Brain microvascular endothelial cell (primary cell): ENCODE results near the gene TMX1.

Source experiments
- DNase-seq: peaks from one replicate; pipeline ENCODE4 v3.0.0-alpha.2; 2020
- H3K27ac ChIP-seq: fragments of 250-450 bp; sonication (Bioruptor Pico); 2 replicates; pipeline ENCODE4 v1.5.1; 2020; ENCODE audit warnings: mild to moderate bottlenecking, moderate library complexity
- H3K27me3 ChIP-seq: fragments of 250-450 bp; sonication (Bioruptor Pico); replicated peaks from 2 replicates; pipeline ENCODE4 v1.5.1; 2020; ENCODE audit warnings: mild to moderate bottlenecking
- H3K36me3 ChIP-seq: fragments of 250-450 bp; sonication (Bioruptor Pico); replicated peaks from 2 replicates; pipeline ENCODE4 v1.5.1; 2020; ENCODE audit warnings: mild to moderate bottlenecking
- H3K4me3 ChIP-seq: 2 replicates; pipeline ENCODE4 v1.5.1; 2011; ENCODE audit warnings: low read depth, mild to moderate bottlenecking, control low read depth, low read length, moderate library complexity
- CTCF ChIP-seq: IDR thresholded peaks from 2 replicates; pipeline ENCODE4 v1.5.1; 2011; ENCODE audit warnings: low read depth, mild to moderate bottlenecking, moderate library complexity, low read length, control low read depth, inconsistent platforms; ENCODE audit errors: missing control alignments
- in situ Hi-C: cut with HindIII; loops from 2 replicates; pipeline ENCODE4 v1.10.0; 2017; ENCODE audit warnings: low sequenced_read_pairs, low pct_ligation_motif_present

The TMX1 gene

DNA sequence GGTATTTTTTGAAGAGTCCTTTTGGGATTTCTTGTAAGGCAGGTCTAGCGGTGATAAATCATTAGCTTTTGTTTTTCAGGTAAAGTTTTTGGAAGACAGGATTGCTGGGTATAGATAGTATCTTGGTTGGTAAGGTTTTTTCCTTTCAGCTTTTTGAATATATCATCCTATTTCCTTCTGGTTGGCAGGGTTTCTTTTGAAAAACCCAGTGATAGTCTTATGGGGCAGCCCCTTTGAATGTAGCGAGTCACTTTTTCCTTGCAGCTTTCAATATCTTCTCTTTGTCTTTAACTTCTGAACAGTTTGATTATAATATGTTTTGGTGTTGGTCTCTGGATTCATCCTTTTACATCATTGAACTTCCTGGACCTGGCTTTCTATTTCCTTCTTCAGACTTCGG is 20.2 kb downstream of the TMX1 start:
- no peak overlapping the region for H3K27ac ChIP-seq
- H3K36me3 ChIP-seq: peaks cover 4% of the 10 kb centered on the region
- no peak for DNase-seq
- no peak overlapping the region for H3K4me3 ChIP-seq
- no peaks in the 10 kb centered on the region for H3K27me3 ChIP-seq
- TF ChIP-seq CTCF: no peak
- in situ Hi-C loops: no loop called here

DNA sequence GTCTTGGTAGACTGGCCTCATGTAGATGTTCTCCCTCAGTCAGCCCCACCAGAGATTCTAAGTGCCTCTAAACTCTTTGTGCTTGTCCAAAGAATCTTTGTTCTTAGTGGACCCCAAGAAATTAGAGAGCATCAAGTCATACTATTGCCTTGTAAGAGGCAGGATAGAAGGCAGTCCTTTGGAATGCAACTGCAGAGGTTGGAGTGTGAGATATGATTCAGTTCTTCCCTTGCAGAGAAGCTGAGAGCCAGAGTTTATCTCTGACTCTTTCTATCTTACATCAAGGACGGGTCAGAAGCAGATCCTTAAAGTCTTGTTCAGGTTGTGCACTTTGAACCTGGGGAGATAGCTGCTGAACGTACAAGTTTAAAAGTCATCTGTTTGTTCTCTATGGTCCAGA is 21.1 kb downstream of the TMX1 start:
- DNase-seq: no peak
- Histone ChIP-seq H3K4me3 (no peak overlapping the region), H3K36me3 (peaks cover 4% of the 10 kb centered on the region), H3K27me3 (no peaks in the 10 kb centered on the region), H3K27ac (no peak overlapping the region)
- in situ Hi-C loops: no loop called here
- TF ChIP-seq CTCF: no peak

GRCh38 chr14:51262868-51263267 is 22.8 kb downstream of the TMX1 start:
- no peak overlapping the region for H3K4me3 ChIP-seq
- in situ Hi-C loops: no loop called here
- H3K27me3 ChIP-seq: no peaks in the 10 kb centered on the region
- DNase-seq: no peak
- peaks cover 4% of the 10 kb centered on the region for H3K36me3 ChIP-seq
- no peak overlapping the region for H3K27ac ChIP-seq
- TF ChIP-seq CTCF: no peak

DNA sequence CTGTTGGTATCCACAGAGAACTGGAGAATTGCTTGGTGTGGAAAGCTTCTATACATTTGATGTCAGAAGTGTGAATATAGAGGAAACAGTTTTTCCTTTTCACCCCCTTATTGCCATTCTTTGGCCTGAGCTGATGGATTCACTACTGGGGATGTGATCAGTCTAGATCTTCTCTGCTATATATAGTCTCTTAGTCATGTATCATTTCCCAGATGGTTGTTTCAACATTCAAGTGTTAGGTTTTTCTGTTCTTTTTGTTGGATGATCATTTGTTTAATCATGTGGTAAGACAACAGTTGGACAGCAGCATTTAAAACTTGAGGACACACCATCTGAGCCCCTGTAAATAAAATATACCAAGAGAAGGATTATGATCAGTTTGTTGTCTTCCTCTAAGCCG is 29.6 kb downstream of the TMX1 start:
- Histone ChIP-seq H3K27ac (no peak overlapping the region), H3K27me3 (no peaks in the 10 kb centered on the region), H3K4me3 (no peak overlapping the region), H3K36me3 (no peaks in the 10 kb centered on the region)
- TF ChIP-seq CTCF: no peak
- in situ Hi-C loops: no loop called here
- DNase-seq: no peak

GRCh38 chr14:51276605-51277004 is 36.6 kb downstream of the TMX1 start:
- no peak for DNase-seq
- no peaks in the 10 kb centered on the region for H3K27me3 ChIP-seq
- H3K27ac ChIP-seq: no peak overlapping the region
- H3K4me3 ChIP-seq: no peak overlapping the region
- no peak for TF ChIP-seq CTCF
- in situ Hi-C loops: no loop called here
- H3K36me3 ChIP-seq: no peaks in the 10 kb centered on the region

- Histone ChIP-seq H3K36me3 (no peaks in the 10 kb centered on the region), H3K4me3 (no peak overlapping the region), H3K27ac (no peak overlapping the region), H3K27me3 (no peaks in the 10 kb centered on the region)
- in situ Hi-C loops: no loop called here
- no peak for TF ChIP-seq CTCF
- DNase-seq: no peak
These were observed 37.8 kb downstream of the TMX1 start for GRCh38 chr14:51277753-51278415.
